Neural progenitor cell (in vitro differentiated cells): Measurements from ENCODE around the gene CCDC60.

Experiments
- EZH2 ChIP-seq: fragments of 200-600 bp; sonication (generic); IDR thresholded peaks from 2 replicates; pipeline ENCODE4 v1.6.1; 2017; ENCODE audit warnings: antibody characterized with exemption, mild to moderate bottlenecking, moderate library complexity
- TF ChIP-seq, protein P1 (sequence below): fragments of 200-600 bp; sonication (generic); IDR thresholded peaks from 2 replicates; pipeline ENCODE4 v1.5.1; 2017; ENCODE audit warnings: antibody characterized with exemption, mild to moderate bottlenecking

DNA sequence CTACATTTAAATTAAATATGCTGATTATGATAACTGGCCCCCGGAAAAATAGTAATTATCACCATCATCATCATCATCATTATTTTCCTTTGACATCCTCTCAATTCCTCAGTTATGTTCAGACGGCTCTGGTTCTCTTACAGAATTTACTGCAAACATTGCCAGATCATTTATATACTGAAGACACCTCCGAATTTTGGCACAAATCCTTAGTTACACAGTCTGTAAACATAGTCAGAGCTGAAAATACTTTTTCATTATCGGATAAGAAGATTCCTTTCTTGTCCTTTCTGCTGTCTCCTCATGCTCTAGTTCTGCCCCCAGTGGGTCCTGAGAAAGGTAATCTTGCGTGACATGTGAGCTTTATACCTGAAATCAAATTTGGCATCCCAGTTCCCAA lies 40.3 kb upstream of the CCDC60 start:
- TF ChIP-seq, protein P1, sequence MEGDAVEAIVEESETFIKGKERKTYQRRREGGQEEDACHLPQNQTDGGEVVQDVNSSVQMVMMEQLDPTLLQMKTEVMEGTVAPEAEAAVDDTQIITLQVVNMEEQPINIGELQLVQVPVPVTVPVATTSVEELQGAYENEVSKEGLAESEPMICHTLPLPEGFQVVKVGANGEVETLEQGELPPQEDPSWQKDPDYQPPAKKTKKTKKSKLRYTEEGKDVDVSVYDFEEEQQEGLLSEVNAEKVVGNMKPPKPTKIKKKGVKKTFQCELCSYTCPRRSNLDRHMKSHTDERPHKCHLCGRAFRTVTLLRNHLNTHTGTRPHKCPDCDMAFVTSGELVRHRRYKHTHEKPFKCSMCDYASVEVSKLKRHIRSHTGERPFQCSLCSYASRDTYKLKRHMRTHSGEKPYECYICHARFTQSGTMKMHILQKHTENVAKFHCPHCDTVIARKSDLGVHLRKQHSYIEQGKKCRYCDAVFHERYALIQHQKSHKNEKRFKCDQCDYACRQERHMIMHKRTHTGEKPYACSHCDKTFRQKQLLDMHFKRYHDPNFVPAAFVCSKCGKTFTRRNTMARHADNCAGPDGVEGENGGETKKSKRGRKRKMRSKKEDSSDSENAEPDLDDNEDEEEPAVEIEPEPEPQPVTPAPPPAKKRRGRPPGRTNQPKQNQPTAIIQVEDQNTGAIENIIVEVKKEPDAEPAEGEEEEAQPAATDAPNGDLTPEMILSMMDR: no peak
- TF ChIP-seq EZH2: no peak
